ENCODE measurements around the gene UBA6. TPM values are rescaled to one million over a fixed set of nuclear protein-coding genes. Genes with fewer than 3 reads are reported as not detected.

Gene UBA6
- total RNA-seq, 1 donor from 2014 or later, result 141 TPM

DNA sequence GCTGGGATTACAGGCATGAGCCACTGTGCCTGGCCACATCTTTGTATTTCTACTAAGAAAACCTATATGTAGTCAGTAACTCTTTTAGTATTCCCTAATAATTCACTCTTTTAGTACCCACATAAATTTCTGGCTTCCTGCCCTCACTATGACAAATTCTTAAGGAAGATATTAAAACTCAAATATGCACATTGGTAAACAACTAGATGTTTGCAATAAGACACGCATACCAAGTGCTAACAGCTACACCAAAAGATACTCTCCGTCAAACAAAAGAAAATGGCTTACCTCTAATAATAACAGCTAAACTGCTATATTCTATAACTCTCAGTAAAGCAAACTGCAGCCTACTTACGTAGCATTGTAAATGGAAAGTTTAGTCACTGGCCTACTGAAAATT lies 6.3 kb downstream of the UBA6 start:
- no peaks in the 10 kb centered on the region for H3K4me1 ChIP-seq (ENCODE audit: insufficient read depth, low read length)
- H3K4me3 ChIP-seq (ENCODE audit: insufficient read depth, low read depth, low read length), result no peak overlapping the region
- Mint-ChIP-seq H3K36me3 (ENCODE audit: low read depth, unreplicated experiment) (peaks cover 15% of the 10 kb centered on the region), H3K27ac (ENCODE audit: unreplicated experiment) (no peak overlapping the region), H3K27me3 (ENCODE audit: low read depth, unreplicated experiment) (no peaks in the 10 kb centered on the region), H3K4me3 (ENCODE audit: unreplicated experiment) (no peak overlapping the region), H3K9me3 (ENCODE audit: unreplicated experiment) (peaks cover 3% of the 10 kb centered on the region), H3K4me1 (ENCODE audit: low read depth, unreplicated experiment) (peaks cover 11% of the 10 kb centered on the region)
- H3K9ac ChIP-seq (ENCODE audit: low read length), result no peak overlapping the region
- no peak for DNase-seq (ENCODE audit: low read depth)
- peaks cover 28% of the 10 kb centered on the region for H4K20me1 ChIP-seq (ENCODE audit: insufficient read depth, low read length)
- no peak overlapping the region for H3K27ac ChIP-seq (ENCODE audit: low read depth, low read length)
- H3K9me3 ChIP-seq (ENCODE audit: insufficient read depth, low read depth, low read length), result no peaks in the 10 kb centered on the region
- TF ChIP-seq CTCF (IDR thresholded peaks at IDR 0.05; ENCODE audit: insufficient read depth, low read depth, low read length), result no peak
- no peak for TF ChIP-seq EZH2 (IDR thresholded peaks at IDR 0.05; ENCODE audit: insufficient read depth, low read length)
- no peak overlapping the region for H2AFZ ChIP-seq (ENCODE audit: low read depth, low read length)
- no peak for FAIRE-seq
- peaks cover 17% of the 10 kb centered on the region for H3K36me3 ChIP-seq (ENCODE audit: insufficient read depth, low read length)
- H3K27me3 ChIP-seq (ENCODE audit: insufficient read depth, low read length), result no peaks in the 10 kb centered on the region
- no peak overlapping the region for H3K4me2 ChIP-seq (ENCODE audit: low read length)
- peaks cover 85% of the 10 kb centered on the region for H3K79me2 ChIP-seq (ENCODE audit: insufficient read depth, low read length)

- no peak overlapping the region for H3K27ac Mint-ChIP-seq (ENCODE audit: unreplicated experiment)
- DNase-seq (ENCODE audit: low read depth) (no peak), FAIRE-seq (no peak)
- no peak overlapping the region for H3K4me3 Mint-ChIP-seq (ENCODE audit: unreplicated experiment)
- H3K4me1 ChIP-seq (ENCODE audit: insufficient read depth, low read length), result no peaks in the 10 kb centered on the region
- H3K9me3 Mint-ChIP-seq (ENCODE audit: unreplicated experiment), result peaks cover 3% of the 10 kb centered on the region
- H3K27ac ChIP-seq (ENCODE audit: low read depth, low read length), result no peak overlapping the region
- H3K9me3 ChIP-seq (ENCODE audit: insufficient read depth, low read depth, low read length), result no peaks in the 10 kb centered on the region
- peaks cover 31% of the 10 kb centered on the region for H4K20me1 ChIP-seq (ENCODE audit: insufficient read depth, low read length)
- H3K36me3 Mint-ChIP-seq (ENCODE audit: low read depth, unreplicated experiment), result peaks cover 17% of the 10 kb centered on the region
- H3K4me3 ChIP-seq (ENCODE audit: insufficient read depth, low read depth, low read length), result no peak overlapping the region
- peaks cover 75% of the 10 kb centered on the region for H3K79me2 ChIP-seq (ENCODE audit: insufficient read depth, low read length)
- H3K9ac ChIP-seq (ENCODE audit: low read length), result no peak overlapping the region
- H3K4me1 Mint-ChIP-seq (ENCODE audit: low read depth, unreplicated experiment), result peaks cover 8% of the 10 kb centered on the region
- no peak overlapping the region for H3K4me2 ChIP-seq (ENCODE audit: low read length)
- H3K27me3 ChIP-seq (ENCODE audit: insufficient read depth, low read length), result no peaks in the 10 kb centered on the region
- H3K27me3 Mint-ChIP-seq (ENCODE audit: low read depth, unreplicated experiment), result no peaks in the 10 kb centered on the region
- H2AFZ ChIP-seq (ENCODE audit: low read depth, low read length), result no peak overlapping the region
- no peak for TF ChIP-seq CTCF (IDR thresholded peaks at IDR 0.05; ENCODE audit: insufficient read depth, low read depth, low read length)
- no peak for TF ChIP-seq EZH2 (IDR thresholded peaks at IDR 0.05; ENCODE audit: insufficient read depth, low read length)
- peaks cover 17% of the 10 kb centered on the region for H3K36me3 ChIP-seq (ENCODE audit: insufficient read depth, low read length)
Observed at GRCh38 chr4:67691328-67691727, 9.6 kb downstream of the UBA6 start.

DNA sequence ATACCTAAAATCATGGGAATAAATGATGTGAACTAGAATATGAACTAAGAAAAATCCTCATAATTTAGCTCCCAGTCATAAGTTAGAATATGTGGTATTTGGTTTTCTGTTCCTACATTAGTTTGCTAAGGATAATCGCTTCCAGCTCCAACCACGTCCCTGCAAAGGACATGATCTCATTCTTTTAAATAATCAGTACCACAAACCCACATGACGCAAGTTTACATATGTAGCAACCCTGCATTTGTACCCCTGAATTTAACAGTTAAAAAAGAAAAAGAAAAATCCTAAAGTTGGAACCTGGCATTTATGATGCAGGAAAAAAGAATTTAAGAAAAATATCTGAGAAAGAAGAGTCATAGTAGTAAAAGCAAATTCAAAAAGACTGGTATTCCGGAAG lies 13.3 kb downstream of the UBA6 start:
- Histone ChIP-seq H3K79me2 (ENCODE audit: insufficient read depth, low read length) (peaks cover 77% of the 10 kb centered on the region), H3K4me1 (ENCODE audit: insufficient read depth, low read length) (peaks cover 5% of the 10 kb centered on the region), H3K4me2 (ENCODE audit: low read length) (peak overlapping the region; percentile 13), H4K20me1 (ENCODE audit: insufficient read depth, low read length) (peaks cover 37% of the 10 kb centered on the region), H3K27me3 (ENCODE audit: insufficient read depth, low read length) (no peaks in the 10 kb centered on the region), H3K36me3 (ENCODE audit: insufficient read depth, low read length) (peaks cover 16% of the 10 kb centered on the region), H3K9me3 (ENCODE audit: insufficient read depth, low read depth, low read length) (no peaks in the 10 kb centered on the region), H3K9ac (ENCODE audit: low read length) (no peak overlapping the region), H3K4me3 (ENCODE audit: insufficient read depth, low read depth, low read length) (no peak overlapping the region), H2AFZ (ENCODE audit: low read depth, low read length) (no peak overlapping the region), H3K27ac (ENCODE audit: low read depth, low read length) (peak overlapping the region; percentile 24)
- H3K4me3 Mint-ChIP-seq (ENCODE audit: unreplicated experiment), result no peak overlapping the region
- H3K9me3 Mint-ChIP-seq (ENCODE audit: unreplicated experiment), result no peaks in the 10 kb centered on the region
- peak overlapping the region; percentile 24 for H3K27ac Mint-ChIP-seq (ENCODE audit: unreplicated experiment)
- peaks cover 12% of the 10 kb centered on the region for H3K36me3 Mint-ChIP-seq (ENCODE audit: low read depth, unreplicated experiment)
- DNase-seq (ENCODE audit: low read depth), result no peak
- TF ChIP-seq CTCF (IDR thresholded peaks at IDR 0.05; ENCODE audit: insufficient read depth, low read depth, low read length) (no peak), EZH2 (IDR thresholded peaks at IDR 0.05; ENCODE audit: insufficient read depth, low read length) (no peak)
- peaks cover 23% of the 10 kb centered on the region for H3K4me1 Mint-ChIP-seq (ENCODE audit: low read depth, unreplicated experiment)
- H3K27me3 Mint-ChIP-seq (ENCODE audit: low read depth, unreplicated experiment), result no peaks in the 10 kb centered on the region
- no peak for FAIRE-seq

All from astrocyte (in vitro differentiated cells and primary cell).